Activated B cell treated with CpG ODN at 0.5 μM for 24 hours (primary cell): ENCODE data around the gene PRKAR2A. TPM values are rescaled to one million over a fixed set of nuclear protein-coding genes. Genes with fewer than 3 reads are reported as not detected.
"Not testable (repeated sequence)": the region's sequence is repeated elsewhere in the genome, so short reads cannot be mapped to it uniquely, and the experiment has no call there.

Experiments used
- ATAC-seq: fragments of 200-7000 bp; cut with Tn5 transposase; one replicate; pipeline ENCODE4 v1.10.0; 2021; ENCODE audit warnings: low read depth, mild to moderate bottlenecking, moderate library complexity
- CTCF ChIA-PET: fragments of 350-600 bp; sonication (Branson Sonifier 250); formaldehyde crosslinking; loops from one replicate; lab custom pipeline; 2021; ENCODE audit warnings: antibody characterized with exemption; lab: Charles Lee
- POLR2A ChIA-PET: fragments of 350-600 bp; sonication (Branson Sonifier 250); formaldehyde crosslinking; loops from one replicate; lab custom pipeline; 2021; ENCODE audit warnings: antibody characterized with exemption; lab: Charles Lee
- DNase-seq: peaks from one replicate; pipeline ENCODE4 v3.0.0; 2022
- H3K27ac Mint-ChIP-seq: one replicate; pipeline ENCODE4 v1.8.0; 2020; ENCODE audit warnings: mixed read lengths
- H3K27me3 Mint-ChIP-seq: one replicate; pipeline ENCODE4 v1.8.0; 2021; ENCODE audit warnings: mixed read lengths
- H3K36me3 Mint-ChIP-seq: one replicate; pipeline ENCODE4 v1.8.0; 2021; ENCODE audit warnings: low read depth, mixed read lengths
- H3K4me1 Mint-ChIP-seq: one replicate; pipeline ENCODE4 v1.8.0; 2021; ENCODE audit warnings: mixed read lengths
- H3K4me3 Mint-ChIP-seq: one replicate; pipeline ENCODE4 v1.8.0; 2020; ENCODE audit warnings: mild to moderate bottlenecking, mixed read lengths
- H3K9me3 Mint-ChIP-seq: one replicate; pipeline ENCODE4 v1.8.0; 2020; ENCODE audit warnings: mixed read lengths
- intact Hi-C: fragments of 100-400 bp; cut with micrococcal nuclease; formaldehyde crosslinking; loops from one replicate; pipeline ENCODE4 v1.15.1; 2024
- total RNA-seq: library from RNA; stranded (reverse); gene quantifications from 2 replicates; pipeline ENCODE4 v1.2.3, GENCODE V29; 2022
- TF ChIP-seq, protein P1 (sequence below): fragments of 200-600 bp; IDR thresholded peaks from one replicate; pipeline ENCODE4 v1.8.0; 2022; ENCODE audit warnings: antibody characterized with exemption, mild to moderate bottlenecking

PRKAR2A gene
- total RNA-seq, 1 donor from 2014 or later, result 28.0 TPM

- Mint-ChIP-seq H3K9me3 (no peaks in the 10 kb centered on the region), H3K27ac (no peak overlapping the region), H3K27me3 (no peaks in the 10 kb centered on the region), H3K4me3 (no peak overlapping the region), H3K4me1 (no peaks in the 10 kb centered on the region), H3K36me3 (peaks cover 46% of the 10 kb centered on the region)
- CTCF ChIA-PET, result interaction anchor here (0.6 kb wide), 1 partner anchor 206 kb away, joined by 3 read pairs; no protein-coding TSS in a partner anchor
- DNase-seq (no peak), ATAC-seq (no peak)
- TF ChIP-seq, protein P1, sequence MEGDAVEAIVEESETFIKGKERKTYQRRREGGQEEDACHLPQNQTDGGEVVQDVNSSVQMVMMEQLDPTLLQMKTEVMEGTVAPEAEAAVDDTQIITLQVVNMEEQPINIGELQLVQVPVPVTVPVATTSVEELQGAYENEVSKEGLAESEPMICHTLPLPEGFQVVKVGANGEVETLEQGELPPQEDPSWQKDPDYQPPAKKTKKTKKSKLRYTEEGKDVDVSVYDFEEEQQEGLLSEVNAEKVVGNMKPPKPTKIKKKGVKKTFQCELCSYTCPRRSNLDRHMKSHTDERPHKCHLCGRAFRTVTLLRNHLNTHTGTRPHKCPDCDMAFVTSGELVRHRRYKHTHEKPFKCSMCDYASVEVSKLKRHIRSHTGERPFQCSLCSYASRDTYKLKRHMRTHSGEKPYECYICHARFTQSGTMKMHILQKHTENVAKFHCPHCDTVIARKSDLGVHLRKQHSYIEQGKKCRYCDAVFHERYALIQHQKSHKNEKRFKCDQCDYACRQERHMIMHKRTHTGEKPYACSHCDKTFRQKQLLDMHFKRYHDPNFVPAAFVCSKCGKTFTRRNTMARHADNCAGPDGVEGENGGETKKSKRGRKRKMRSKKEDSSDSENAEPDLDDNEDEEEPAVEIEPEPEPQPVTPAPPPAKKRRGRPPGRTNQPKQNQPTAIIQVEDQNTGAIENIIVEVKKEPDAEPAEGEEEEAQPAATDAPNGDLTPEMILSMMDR, result no peak
- POLR2A ChIA-PET, result interaction anchor here (0.7 kb wide), 2 partner anchors 76 to 324 kb away, joined by 6 to 7 read pairs; no protein-coding TSS in a partner anchor
- intact Hi-C loops, result no loop called here
Measured at GRCh38 chr3:48747015-48747615, 100.6 kb downstream of the PRKAR2A start.

- no peak overlapping the region for H3K4me3 Mint-ChIP-seq
- peaks cover 25% of the 10 kb centered on the region for H3K36me3 Mint-ChIP-seq
- TF ChIP-seq, protein P1, result no peak
- ChIA-PET CTCF (interaction anchor here (0.7 kb wide), 1 partner anchor 1240 kb away, joined by 3 read pairs; no protein-coding TSS in a partner anchor), POLR2A (interaction anchor here (0.6 kb wide), 1 partner anchor 297 kb away, joined by 3 read pairs; no protein-coding TSS in a partner anchor)
- peaks cover 10% of the 10 kb centered on the region for H3K4me1 Mint-ChIP-seq
- no peak overlapping the region for H3K27ac Mint-ChIP-seq
- intact Hi-C loops, result loop anchor here (5.0 kb wide), 1 partner anchor 341 kb away; no protein-coding TSS in a partner anchor
- H3K9me3 Mint-ChIP-seq, result no peaks in the 10 kb centered on the region
- DNase-seq (no peak), ATAC-seq (no peak)
- H3K27me3 Mint-ChIP-seq, result no peaks in the 10 kb centered on the region
Measured at GRCh38 chr3:48743773-48744172, 103.9 kb downstream of the PRKAR2A start.

DNA sequence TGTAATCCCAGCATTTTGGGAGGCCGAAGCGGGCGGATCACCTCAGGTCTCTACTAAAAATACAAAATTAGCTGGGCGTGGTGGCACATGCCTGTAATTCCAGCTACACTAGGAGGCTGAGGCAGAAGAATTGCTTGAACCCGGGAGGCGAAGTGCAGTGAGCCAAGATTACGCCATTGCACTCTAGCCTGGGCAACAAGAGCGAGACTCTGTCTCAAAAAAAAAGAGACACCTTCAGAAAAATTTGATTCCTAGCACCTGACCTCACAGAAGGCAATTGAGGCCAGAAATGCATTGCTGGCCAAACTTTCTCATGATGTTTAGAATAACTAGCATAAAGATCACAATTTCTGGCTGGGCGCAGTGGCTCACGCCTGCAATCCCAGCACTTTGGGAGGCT lies 106.4 kb downstream of the PRKAR2A start:
- intact Hi-C loops, result loop anchor here (5.0 kb wide), 1 partner anchor 339 kb away; no protein-coding TSS in a partner anchor
- not testable (repeated sequence) for H3K9me3 Mint-ChIP-seq, H3K27me3 Mint-ChIP-seq, H3K27ac Mint-ChIP-seq, H3K4me3 Mint-ChIP-seq, DNase-seq, H3K36me3 Mint-ChIP-seq, ATAC-seq
- CTCF ChIA-PET, result interaction anchor here (0.6 to 0.9 kb wide), 2 partner anchors 25 to 1188 kb away, joined by 3 read pairs; no protein-coding TSS in a partner anchor
- peaks cover 10% of the 10 kb centered on the region for H3K4me1 Mint-ChIP-seq
- POLR2A ChIA-PET, result interaction anchor here (0.7 kb wide), 1 partner anchor 10 kb away, joined by 3 read pairs; no protein-coding TSS in a partner anchor

GRCh38 chr3:48739955-48740823 lies 107.5 kb downstream of the PRKAR2A start:
- POLR2A ChIA-PET, result interaction anchor here (0.5 kb wide), 1 partner anchor 178 kb away, joined by 3 read pairs; no protein-coding TSS in a partner anchor
- Mint-ChIP-seq H3K36me3 (peaks cover under 1% of the 10 kb centered on the region), H3K4me3 (no peak overlapping the region), H3K27me3 (no peaks in the 10 kb centered on the region), H3K27ac (no peak overlapping the region), H3K9me3 (no peaks in the 10 kb centered on the region), H3K4me1 (peaks cover 10% of the 10 kb centered on the region)
- CTCF ChIA-PET, result interaction anchor here (0.5 to 1.8 kb wide), 11 partner anchors 8 to 340 kb away, joined by 3 to 15 read pairs (median 4); partner anchors contain the start of genes ARIH2 and NCKIPSD
- TF ChIP-seq, protein P1, result no peak
- peak; percentile 42 for DNase-seq
- intact Hi-C loops, result loop anchor here (5.0 to 10.0 kb wide), 2 partner anchors 338 to 415 kb away; no protein-coding TSS in a partner anchor
- peak; percentile 97 for ATAC-seq

DNA sequence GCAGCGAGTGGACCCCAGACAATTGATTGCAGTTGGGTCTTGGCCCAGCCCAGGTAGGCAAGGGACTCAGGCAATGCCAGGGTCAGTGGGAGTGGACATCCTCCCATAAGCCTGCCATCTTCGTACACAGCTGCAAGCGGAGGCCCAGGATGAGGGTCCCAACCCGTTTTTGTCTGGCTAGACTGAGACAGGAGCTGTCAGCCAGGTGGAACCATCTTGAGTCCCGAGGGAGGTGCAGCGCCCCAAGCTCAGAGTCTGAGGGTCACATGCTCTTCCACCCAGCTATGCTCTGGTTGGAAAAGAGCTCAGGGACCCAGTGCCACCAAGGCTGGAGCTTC lies 108.1 kb downstream of the PRKAR2A start:
- Mint-ChIP-seq H3K27me3 (no peaks in the 10 kb centered on the region), H3K4me3 (no peak overlapping the region), H3K9me3 (no peaks in the 10 kb centered on the region), H3K4me1 (peaks cover 10% of the 10 kb centered on the region), H3K27ac (no peak overlapping the region), H3K36me3 (no peaks in the 10 kb centered on the region)
- POLR2A ChIA-PET, result interaction anchor here (0.5 kb wide), 1 partner anchor 179 kb away, joined by 3 read pairs; no protein-coding TSS in a partner anchor
- CTCF ChIA-PET, result interaction anchor here (0.7 to 1.8 kb wide), 10 partner anchors 8 to 339 kb away, joined by 3 to 15 read pairs (median 4); partner anchors contain the start of gene NCKIPSD
- ATAC-seq (peak; percentile 16), DNase-seq (no peak)
- TF ChIP-seq, protein P1, result no peak
- intact Hi-C loops, result loop anchor here (10.0 kb wide), 1 partner anchor 415 kb away; no protein-coding TSS in a partner anchor
